ENCODE measurements around the gene TMED8.

DNA sequence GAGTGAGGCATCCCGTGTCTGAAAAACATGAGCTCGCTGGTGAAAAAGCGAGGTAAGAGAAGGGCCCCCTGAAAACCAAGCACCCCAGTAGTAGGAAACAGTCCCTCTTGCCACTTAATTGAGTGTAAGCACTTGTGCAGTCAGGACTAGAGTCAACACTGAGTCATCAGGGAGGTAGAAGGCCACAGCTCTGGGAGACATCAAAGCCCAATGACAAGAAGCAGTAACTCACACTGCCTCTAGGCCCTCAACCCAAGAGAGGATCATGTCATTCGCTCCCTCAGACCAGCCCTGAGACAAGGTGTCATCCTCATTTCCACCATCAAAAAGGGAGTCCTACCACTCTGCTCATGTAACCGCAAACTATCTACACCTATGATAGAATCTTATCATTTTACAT is 74.0 kb downstream of the TMED8 start:
- TF ChIP-seq, protein P1, sequence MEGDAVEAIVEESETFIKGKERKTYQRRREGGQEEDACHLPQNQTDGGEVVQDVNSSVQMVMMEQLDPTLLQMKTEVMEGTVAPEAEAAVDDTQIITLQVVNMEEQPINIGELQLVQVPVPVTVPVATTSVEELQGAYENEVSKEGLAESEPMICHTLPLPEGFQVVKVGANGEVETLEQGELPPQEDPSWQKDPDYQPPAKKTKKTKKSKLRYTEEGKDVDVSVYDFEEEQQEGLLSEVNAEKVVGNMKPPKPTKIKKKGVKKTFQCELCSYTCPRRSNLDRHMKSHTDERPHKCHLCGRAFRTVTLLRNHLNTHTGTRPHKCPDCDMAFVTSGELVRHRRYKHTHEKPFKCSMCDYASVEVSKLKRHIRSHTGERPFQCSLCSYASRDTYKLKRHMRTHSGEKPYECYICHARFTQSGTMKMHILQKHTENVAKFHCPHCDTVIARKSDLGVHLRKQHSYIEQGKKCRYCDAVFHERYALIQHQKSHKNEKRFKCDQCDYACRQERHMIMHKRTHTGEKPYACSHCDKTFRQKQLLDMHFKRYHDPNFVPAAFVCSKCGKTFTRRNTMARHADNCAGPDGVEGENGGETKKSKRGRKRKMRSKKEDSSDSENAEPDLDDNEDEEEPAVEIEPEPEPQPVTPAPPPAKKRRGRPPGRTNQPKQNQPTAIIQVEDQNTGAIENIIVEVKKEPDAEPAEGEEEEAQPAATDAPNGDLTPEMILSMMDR (IDR thresholded peaks at IDR 0.05): no peak
- TF ChIP-seq POLR2A (IDR thresholded peaks at IDR 0.05): no peak
- no peak for TF ChIP-seq POLR2AphosphoS5 (IDR thresholded peaks at IDR 0.05)

All from suprapubic skin (tissue), 4 donors.